ENCODE data around the gene CNN3. TPM values are rescaled to one million over a fixed set of nuclear protein-coding genes. Genes with fewer than 3 reads are reported as not detected.

CNN3 gene
- 596 TPM for total RNA-seq (ENCODE audit: unreplicated experiment)
- long read RNA-seq, transcript CNN3-201 (7 exons, 2,165 nt): major isoform, 784 of 875 reads
- long read RNA-seq, partial matches to known transcripts: 10 of 875 reads
- long read RNA-seq, other reads (novel, unspliced or antisense): 77 of 875 reads

- TF ChIP-seq CTCF (IDR thresholded peaks at IDR 0.05; ENCODE audit: unreplicated experiment): no peak
- Mint-ChIP-seq H3K4me3 (ENCODE audit: unreplicated experiment) (peak within 1 kb of the TSS; percentile 100), H3K27ac (ENCODE audit: unreplicated experiment) (peak within 1 kb of the TSS; percentile 100), H3K27me3 (ENCODE audit: unreplicated experiment) (peaks cover 26% of the 10 kb centered on the region), H3K9me3 (ENCODE audit: unreplicated experiment) (no peaks in the 10 kb centered on the region), H3K4me1 (ENCODE audit: unreplicated experiment) (peaks cover 64% of the 10 kb centered on the region), H3K36me3 (ENCODE audit: low read depth, unreplicated experiment) (peaks cover 34% of the 10 kb centered on the region)
- DNase-seq (ENCODE audit: low spot score): peak; percentile 94
Observed at GRCh38 chr1:94926915-94927404, at the start of gene CNN3. Gene CNN3 (minus strand): TSS chr1:94927110. CDS start chr1:94926894, 216 bp downstream.

GRCh38 chr1:94974824-94975223 lies 47.9 kb upstream of the CNN3 start:
- TF ChIP-seq CTCF (IDR thresholded peaks at IDR 0.05; ENCODE audit: unreplicated experiment): no peak
- Mint-ChIP-seq H3K27ac (ENCODE audit: unreplicated experiment) (no peak overlapping the region), H3K27me3 (ENCODE audit: unreplicated experiment) (no peaks in the 10 kb centered on the region), H3K4me1 (ENCODE audit: unreplicated experiment) (peaks cover 22% of the 10 kb centered on the region), H3K9me3 (ENCODE audit: unreplicated experiment) (no peaks in the 10 kb centered on the region), H3K36me3 (ENCODE audit: low read depth, unreplicated experiment) (no peaks in the 10 kb centered on the region), H3K4me3 (ENCODE audit: unreplicated experiment) (no peak overlapping the region)
- DNase-seq (ENCODE audit: low spot score): no peak

- DNase-seq (ENCODE audit: low spot score): no peak
- Mint-ChIP-seq H3K4me1 (ENCODE audit: unreplicated experiment) (peaks cover 19% of the 10 kb centered on the region), H3K27ac (ENCODE audit: unreplicated experiment) (no peak overlapping the region), H3K27me3 (ENCODE audit: unreplicated experiment) (no peaks in the 10 kb centered on the region), H3K9me3 (ENCODE audit: unreplicated experiment) (no peaks in the 10 kb centered on the region), H3K4me3 (ENCODE audit: unreplicated experiment) (no peak overlapping the region), H3K36me3 (ENCODE audit: low read depth, unreplicated experiment) (no peaks in the 10 kb centered on the region)
- TF ChIP-seq CTCF (IDR thresholded peaks at IDR 0.05; ENCODE audit: unreplicated experiment): no peak
Observed at GRCh38 chr1:94974241-94974640, 47.3 kb upstream of the CNN3 start.

- Mint-ChIP-seq H3K36me3 (ENCODE audit: low read depth, unreplicated experiment) (no peaks in the 10 kb centered on the region), H3K4me1 (ENCODE audit: unreplicated experiment) (peaks cover 26% of the 10 kb centered on the region), H3K27me3 (ENCODE audit: unreplicated experiment) (no peaks in the 10 kb centered on the region), H3K9me3 (ENCODE audit: unreplicated experiment) (no peaks in the 10 kb centered on the region), H3K4me3 (ENCODE audit: unreplicated experiment) (no peak overlapping the region), H3K27ac (ENCODE audit: unreplicated experiment) (no peak overlapping the region)
- TF ChIP-seq CTCF (IDR thresholded peaks at IDR 0.05; ENCODE audit: unreplicated experiment): no peak
- no peak for DNase-seq (ENCODE audit: low spot score)
Observed at GRCh38 chr1:94973309-94973922, 46.5 kb upstream of the CNN3 start.

- Mint-ChIP-seq H3K27me3 (ENCODE audit: unreplicated experiment) (no peaks in the 10 kb centered on the region), H3K27ac (ENCODE audit: unreplicated experiment) (peak overlapping the region; percentile 20), H3K4me1 (ENCODE audit: unreplicated experiment) (peaks cover 38% of the 10 kb centered on the region), H3K9me3 (ENCODE audit: unreplicated experiment) (no peaks in the 10 kb centered on the region), H3K4me3 (ENCODE audit: unreplicated experiment) (no peak overlapping the region), H3K36me3 (ENCODE audit: low read depth, unreplicated experiment) (no peaks in the 10 kb centered on the region)
- no peak for TF ChIP-seq CTCF (IDR thresholded peaks at IDR 0.05; ENCODE audit: unreplicated experiment)
- no peak for DNase-seq (ENCODE audit: low spot score)
Observed at GRCh38 chr1:94971491-94971924, 44.6 kb upstream of the CNN3 start.

All from endothelial cell (in vitro differentiated cells).